Stimulated activated CD4-positive, alpha-beta T cell treated with anti-CD3 and anti-CD28 coated beads, Interleukin-15, amount 100 ng/mL, for 24 hours (primary cell): ENCODE data around the gene OR4C45.
"Not testable (repeated sequence)": the region's sequence is repeated elsewhere in the genome, so short reads cannot be mapped to it uniquely, and the experiment has no call there.

ENCODE experiments used
- DNase-seq: peaks from one replicate; pipeline ENCODE4 v3.0.0-alpha.2; 2020

OR4C45 gene

GRCh38 chr11:50032574-50032973, at the start of gene OR4C45:
TSS of gene OR4C45 (plus strand) at chr11:50032874.
- no peak for DNase-seq

DNA sequence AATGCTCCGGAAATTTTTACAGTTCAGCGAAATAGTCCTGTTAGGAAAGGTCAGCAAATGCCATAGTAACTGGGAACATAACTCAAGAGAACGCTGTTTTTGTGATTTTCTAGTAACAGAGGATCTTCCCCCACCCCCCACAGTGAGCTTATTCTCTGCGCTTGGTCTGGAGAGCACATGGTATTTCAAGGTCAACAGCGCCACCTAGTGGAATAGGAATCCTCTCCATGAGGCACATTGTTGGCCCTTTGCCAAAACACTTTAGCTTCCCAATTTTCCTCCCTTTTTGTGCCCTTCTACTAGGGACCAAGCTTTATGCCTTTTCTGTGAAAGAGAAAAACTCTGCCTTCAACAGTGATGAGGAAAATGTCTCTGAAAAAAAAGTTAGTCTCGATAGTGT, 37.1 kb upstream of the OR4C45 start:
- DNase-seq: peak; percentile 44

DNA sequence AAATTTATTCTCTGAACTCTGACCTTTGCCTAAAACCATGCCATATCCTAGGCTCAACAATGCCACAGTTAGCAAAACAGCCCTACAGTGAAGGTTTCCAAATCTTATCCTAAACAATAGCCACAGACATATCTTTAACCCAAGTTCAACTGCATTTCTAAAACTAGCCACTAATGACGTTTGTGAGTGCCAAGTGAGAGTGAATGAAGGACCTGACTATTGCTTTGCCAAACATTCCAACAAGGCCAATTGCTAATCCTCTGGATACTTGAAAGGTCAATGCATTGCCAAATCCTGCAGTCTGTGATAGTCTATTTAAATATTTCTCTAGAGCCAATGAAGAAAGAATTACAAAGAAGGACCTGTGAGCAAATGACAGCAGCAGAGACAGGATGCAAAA, 2.5 kb upstream of the OR4C45 start:
- no peak for DNase-seq

- DNase-seq: not testable (repeated sequence)
Observed at GRCh38 chr11:50036239-50036638, 3.6 kb downstream of the OR4C45 start.

DNA sequence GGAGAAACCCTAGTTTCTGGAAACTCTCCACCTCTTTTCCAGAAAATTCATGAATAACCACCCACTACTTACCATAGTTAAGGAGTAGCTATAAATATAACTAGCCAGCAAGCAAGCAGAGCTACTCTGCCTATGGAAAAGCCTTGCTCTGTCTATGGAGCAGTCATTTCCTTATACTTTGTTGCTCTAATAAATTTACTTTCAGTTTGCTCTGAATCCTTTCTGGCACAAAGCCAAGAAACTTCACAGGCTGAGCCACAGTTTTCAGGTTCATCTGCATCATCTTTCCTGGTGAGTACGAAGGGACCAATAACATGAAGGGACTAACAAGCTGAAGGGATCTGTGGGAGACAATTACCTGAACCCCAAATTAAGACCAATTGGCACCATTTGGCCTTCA, 4.6 kb downstream of the OR4C45 start:
- DNase-seq: no peak

- no peak for DNase-seq
Observed at GRCh38 chr11:50044647-50045046, 12.0 kb downstream of the OR4C45 start.

GRCh38 chr11:50063056-50063455, 30.4 kb downstream of the OR4C45 start:
- DNase-seq: not testable (repeated sequence)

GRCh38 chr11:50070389-50070788, 37.7 kb downstream of the OR4C45 start:
- DNase-seq: no peak

GRCh38 chr11:50071584-50072225, 39.0 kb downstream of the OR4C45 start:
- no peak for DNase-seq

GRCh38 chr11:50072226-50073112, 39.8 kb downstream of the OR4C45 start:
- no peak for DNase-seq

GRCh38 chr11:50073113-50074105, 40.7 kb downstream of the OR4C45 start:
- no peak for DNase-seq

GRCh38 chr11:50074161-50074560, 41.5 kb downstream of the OR4C45 start:
- DNase-seq: no peak

GRCh38 chr11:50075856-50076255, 43.2 kb downstream of the OR4C45 start:
- no peak for DNase-seq

GRCh38 chr11:50077526-50077925, 44.9 kb downstream of the OR4C45 start:
- DNase-seq: no peak

DNA sequence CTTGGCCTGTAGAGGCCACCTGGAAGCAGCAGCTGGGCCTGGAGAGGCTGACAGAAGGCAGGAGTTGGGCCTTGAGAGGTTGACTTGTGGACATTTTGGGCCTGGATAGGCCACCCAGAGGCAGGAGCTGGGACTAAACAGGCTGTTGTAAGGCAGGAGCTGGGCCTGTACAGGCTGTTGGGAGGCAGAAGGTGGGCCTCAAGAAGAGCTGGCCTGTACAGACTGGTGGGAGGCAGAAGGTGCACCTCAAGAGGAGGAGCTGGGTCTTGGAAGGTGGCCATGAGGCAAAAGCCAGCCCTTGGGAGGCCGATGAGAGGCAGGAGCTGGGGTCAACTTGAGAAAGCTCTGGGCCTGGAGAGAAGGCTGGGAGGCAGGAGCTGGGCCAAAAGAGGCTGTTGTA, 45.3 kb downstream of the OR4C45 start:
- no peak for DNase-seq

DNA sequence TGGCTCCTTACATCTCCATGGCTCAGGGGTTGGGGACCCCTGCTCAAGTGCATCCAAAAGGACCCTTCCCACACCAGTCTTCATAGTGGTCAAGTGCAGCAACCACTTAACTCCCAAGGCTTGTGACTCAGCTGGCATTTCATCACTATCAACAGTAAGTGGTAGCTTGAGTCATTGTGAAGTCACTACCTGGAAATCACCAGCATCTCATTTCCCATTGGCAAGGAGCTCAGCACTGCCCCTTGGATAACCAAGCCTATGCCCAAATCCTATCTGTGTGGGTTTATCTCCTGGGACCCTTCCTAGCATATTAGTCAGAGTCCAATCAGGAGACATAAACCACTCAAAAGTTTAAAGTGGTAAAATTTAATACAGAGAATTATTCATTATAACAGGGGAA, 46.3 kb downstream of the OR4C45 start:
- DNase-seq: not testable (repeated sequence)

DNA sequence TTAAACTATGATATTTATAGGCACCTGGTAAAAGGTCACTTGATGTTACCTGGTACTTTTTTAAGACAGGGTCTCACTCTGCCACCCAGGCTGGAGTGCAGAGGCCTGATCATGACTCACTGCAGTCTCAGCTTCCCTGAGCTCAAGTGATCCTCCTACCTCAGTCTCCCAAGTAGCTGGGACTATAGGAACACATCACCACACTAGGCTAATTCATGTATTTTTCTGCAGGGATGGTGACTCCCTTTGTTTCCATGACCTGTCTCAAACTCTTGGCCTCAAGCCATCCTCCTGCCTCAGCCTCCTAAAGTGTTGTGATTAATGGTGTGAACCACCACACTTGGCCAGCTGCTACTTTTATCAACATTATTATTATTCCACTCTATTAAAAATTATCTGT, 47.6 kb downstream of the OR4C45 start:
- no peak for DNase-seq
